H9 (cell line): ENCODE measurements around the gene RAB7B. TPM values are rescaled to one million over a fixed set of nuclear protein-coding genes. Genes with fewer than 3 reads are reported as not detected.

ENCODE experiments used
- DNase-seq: peaks from one replicate; pipeline ENCODE4 v3.0.0-alpha.2; 2017
- H2AFZ ChIP-seq: one replicate; pipeline ENCODE4 v1.6.1; 2013; ENCODE audit warnings: mild to moderate bottlenecking, low read length, control low read depth, moderate library complexity
- H2AK5ac ChIP-seq: 2 replicates; pipeline ENCODE4 v1.6.1; 2013; ENCODE audit warnings: low read length, control low read depth, mixed read lengths; ENCODE audit not compliant: insufficient read length
- H2BK120ac ChIP-seq: one replicate; pipeline ENCODE4 v1.6.1; 2013; ENCODE audit warnings: low read depth, mild to moderate bottlenecking, low read length, control low read depth, inconsistent platforms; ENCODE audit not compliant: poor library complexity, severe bottlenecking
- H2BK12ac ChIP-seq: 2 replicates; pipeline ENCODE4 v1.6.1; 2013; ENCODE audit warnings: low read length, control low read depth, mixed read lengths, low read depth; ENCODE audit not compliant: insufficient read length
- H2BK15ac ChIP-seq: 2 replicates; pipeline ENCODE4 v1.6.1; 2013; ENCODE audit warnings: low read depth, low read length, control low read depth
- H2BK20ac ChIP-seq: one replicate; pipeline ENCODE4 v1.6.1; 2013; ENCODE audit warnings: low read depth, mild to moderate bottlenecking, low read length, control low read depth, inconsistent platforms; ENCODE audit not compliant: poor library complexity, severe bottlenecking
- H2BK5ac ChIP-seq: 2 replicates; pipeline ENCODE4 v1.6.1; 2013; ENCODE audit warnings: low read length, control low read depth, mixed read lengths; ENCODE audit not compliant: insufficient read length
- H3K14ac ChIP-seq: 2 replicates; pipeline ENCODE4 v1.6.1; 2013; ENCODE audit warnings: low read length, control low read depth; ENCODE audit not compliant: insufficient read depth
- H3K18ac ChIP-seq: 2 replicates; pipeline ENCODE4 v1.6.1; 2013; ENCODE audit warnings: low read depth, mild to moderate bottlenecking, mixed read lengths, low read length, control low read depth; ENCODE audit not compliant: insufficient read length
- H3K23ac ChIP-seq: 2 replicates; pipeline ENCODE4 v1.6.1; 2013; ENCODE audit warnings: low read length, control low read depth, mixed read lengths, low read depth; ENCODE audit not compliant: insufficient read length
- H3K23me2 ChIP-seq: 2 replicates; pipeline ENCODE4 v1.6.1; 2013; ENCODE audit warnings: low read depth, mild to moderate bottlenecking, mixed read lengths, low read length, control low read depth; ENCODE audit not compliant: insufficient read length, poor library complexity, severe bottlenecking
- H3K27ac ChIP-seq: 2 replicates; pipeline ENCODE4 v1.5.1; 2013; ENCODE audit warnings: low read length, control low read depth, mixed read lengths, low read depth; ENCODE audit not compliant: insufficient read length
- H3K27me3 ChIP-seq: 2 replicates; pipeline ENCODE4 v1.6.1; 2013; ENCODE audit warnings: low read length, control low read depth, inconsistent platforms; ENCODE audit not compliant: insufficient read depth
- H3K4ac ChIP-seq: 2 replicates; pipeline ENCODE4 v1.6.1; 2013; ENCODE audit warnings: low read depth, mild to moderate bottlenecking, control low read depth, inconsistent platforms, low read length, moderate library complexity
- H3K4me1 ChIP-seq: 2 replicates; pipeline ENCODE4 v1.6.1; 2013; ENCODE audit warnings: low read length, control low read depth, inconsistent platforms; ENCODE audit not compliant: insufficient read depth
- H3K4me2 ChIP-seq: 2 replicates; pipeline ENCODE4 v1.6.1; 2013; ENCODE audit warnings: low read length, control low read depth, mixed read lengths; ENCODE audit not compliant: insufficient read length, insufficient read depth
- H3K56ac ChIP-seq: 2 replicates; pipeline ENCODE4 v1.6.1; 2013; ENCODE audit warnings: low read depth, mild to moderate bottlenecking, mixed read lengths, low read length, control low read depth; ENCODE audit not compliant: insufficient read length
- H3K79me1 ChIP-seq: 2 replicates; pipeline ENCODE4 v1.6.1; 2013; ENCODE audit warnings: low read depth, mild to moderate bottlenecking, moderate library complexity, low read length, control low read depth, inconsistent platforms; ENCODE audit not compliant: insufficient read depth, poor library complexity, severe bottlenecking
- H3K79me2 ChIP-seq: 2 replicates; pipeline ENCODE4 v1.6.1; 2013; ENCODE audit warnings: low read length, control low read depth, inconsistent platforms; ENCODE audit not compliant: insufficient read depth
- H3K9ac ChIP-seq: 2 replicates; pipeline ENCODE4 v1.6.1; 2013; ENCODE audit warnings: low read length, control low read depth, mixed read lengths; ENCODE audit not compliant: insufficient read length; ENCODE audit errors: extremely low read depth
- H3K9me3 ChIP-seq: one replicate; pipeline ENCODE4 v1.6.1; 2013; ENCODE audit warnings: low read depth, low read length, inconsistent platforms; ENCODE audit not compliant: control insufficient read depth
- H3T11ph ChIP-seq: one replicate; pipeline ENCODE4 v1.6.1; 2013; ENCODE audit warnings: mild to moderate bottlenecking, low read length, control low read depth, inconsistent platforms
- H4K20me1 ChIP-seq: one replicate; pipeline ENCODE4 v1.6.1; 2013; ENCODE audit not compliant: control insufficient read depth, insufficient read length, insufficient read depth
- H4K5ac ChIP-seq: 2 replicates; pipeline ENCODE4 v1.6.1; 2013; ENCODE audit warnings: low read depth, mild to moderate bottlenecking, mixed read lengths, low read length, control low read depth; ENCODE audit not compliant: insufficient read length
- H4K8ac ChIP-seq: replicated peaks from 2 replicates; pipeline ENCODE4 v1.6.1; 2013; ENCODE audit warnings: low read length, control low read depth, mixed read lengths, low read depth; ENCODE audit not compliant: insufficient read length
- H4K91ac ChIP-seq: 2 replicates; pipeline ENCODE4 v1.6.1; 2013; ENCODE audit warnings: low read depth, mild to moderate bottlenecking, moderate library complexity, mixed read lengths, low read length, control low read depth; ENCODE audit not compliant: insufficient read length
- H3K27ac Mint-ChIP-seq, 3 experiments: 2 replicates in 2 of 3; 3 replicates in 1 of 3; pipeline ENCODE4 v1.8.0; 2020 to 2021; ENCODE audit warnings: mixed read lengths in 3 of 3, mild to moderate bottlenecking in 1 of 3, moderate library complexity in 1 of 3
- H3K27me3 Mint-ChIP-seq: 2 replicates; pipeline ENCODE4 v1.8.0; 2021; ENCODE audit warnings: low read depth, mild to moderate bottlenecking, moderate library complexity, mixed read lengths
- H3K36me3 Mint-ChIP-seq, 3 experiments: 2 replicates in 2 of 3; 3 replicates in 1 of 3; pipeline ENCODE4 v1.8.0; 2020 to 2021; ENCODE audit warnings: low read depth in 3 of 3, mixed read lengths in 3 of 3; ENCODE audit not compliant: insufficient read depth in 1 of 3
- H3K4me1 Mint-ChIP-seq, 2 experiments: 2 replicates each; pipeline ENCODE4 v1.8.0; 2020; ENCODE audit warnings: mixed read lengths in 2 of 2
- H3K4me3 Mint-ChIP-seq, 2 experiments: 2 replicates in 1 of 2; 3 replicates in 1 of 2; pipeline ENCODE4 v1.8.0; 2020 to 2021; ENCODE audit warnings: mild to moderate bottlenecking in 2 of 2, mixed read lengths in 2 of 2, moderate library complexity in 1 of 2
- H3K9me3 Mint-ChIP-seq, 2 experiments: 2 replicates in 1 of 2; 3 replicates in 1 of 2; pipeline ENCODE4 v1.8.0; 2020; ENCODE audit warnings: mild to moderate bottlenecking in 2 of 2, mixed read lengths in 2 of 2, moderate library complexity in 1 of 2
- WGBS: extraction: QIAGEN DNeasy Blood & Tissue Kit; methylation state at CpG from one replicate; pipeline ENCODE4 v1.1.7; 2013; ENCODE audit warnings: missing lambda C conversion rate, low lambda C conversion rate, mixed read lengths; ENCODE audit not compliant: insufficient read length; ENCODE audit errors: extremely low coverage; 5-methylcytosine and 5-hydroxymethylcytosine counted together
- total RNA-seq: library from RNA; stranded (reverse); gene quantifications from 2 replicates; pipeline ENCODE4 v1.2.1, GENCODE V29; 2021
- TF ChIP-seq, protein P1 (sequence below): fragments of 200-600 bp; sonication (generic); conservative IDR thresholded peaks from 3 replicates; pipeline ENCODE4 v1.8.0; 2021; ENCODE audit warnings: antibody characterized with exemption, mild to moderate bottlenecking

Gene RAB7B
- total RNA-seq, 1 experiment from 2014 or later: 0.68 TPM

DNA sequence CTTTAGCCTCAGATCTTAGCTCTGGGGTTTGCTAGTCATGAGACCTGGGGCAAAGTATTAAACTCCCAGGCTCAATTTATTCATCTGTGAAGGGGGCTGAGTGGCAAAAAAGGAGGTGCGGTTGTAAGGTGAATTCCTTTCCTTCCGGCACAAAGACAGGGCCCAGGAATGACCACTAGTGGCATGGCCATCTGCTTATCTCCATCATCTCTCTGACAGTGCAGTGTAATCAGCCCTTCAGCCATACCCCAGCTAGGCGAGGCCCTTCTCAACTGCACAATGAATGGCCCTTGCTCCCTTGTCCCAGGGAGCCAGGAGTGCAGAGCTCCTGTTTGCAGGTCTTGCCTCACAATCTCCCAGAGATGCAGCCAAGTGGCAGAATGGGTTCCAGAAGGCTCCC lies 54.3 kb downstream of the RAB7B start:
- Histone ChIP-seq H3K23ac (no peak overlapping the region), H3K23me2 (no peaks in the 10 kb centered on the region), H2AFZ (no peak overlapping the region), H3K14ac (no peak overlapping the region), H4K20me1 (no peaks in the 10 kb centered on the region), H3K9me3 (no peaks in the 10 kb centered on the region), H3K27ac (no peak overlapping the region), H3K27me3 (no peaks in the 10 kb centered on the region), H4K5ac (no peak overlapping the region), H3K9ac (no peak overlapping the region), H3K79me2 (no peaks in the 10 kb centered on the region), H2BK12ac (no peak overlapping the region), H3T11ph (no peak overlapping the region), H3K4me1 (0 out of 2 replicates have a peak, but pooled peaks cover 4% of the 10 kb centered on the region), H3K4me2 (no peak overlapping the region), H3K18ac (no peak overlapping the region), H2BK5ac (no peak overlapping the region), H2BK15ac (no peak overlapping the region), H2BK20ac (no peak overlapping the region), H3K79me1 (no peaks in the 10 kb centered on the region), H3K56ac (no peak overlapping the region), H3K4ac (no peak overlapping the region), H2BK120ac (no peak overlapping the region), H2AK5ac (no peak overlapping the region), H4K8ac (no peak overlapping the region), H4K91ac (no peak overlapping the region)
- Mint-ChIP-seq H3K36me3 (no peaks in the 10 kb centered on the region), H3K9me3 (no peaks in the 10 kb centered on the region; a peak in 1 of 5 replicates), H3K4me3 (no peak overlapping the region), H3K27ac (no peak overlapping the region; a peak in 1 of 7 replicates), H3K27me3 (peaks cover 25% of the 10 kb centered on the region), H3K4me1 (peaks cover 13 to 17% of the 10 kb centered on the region in 2 experiments)
- no peak for DNase-seq
- TF ChIP-seq, protein P1, sequence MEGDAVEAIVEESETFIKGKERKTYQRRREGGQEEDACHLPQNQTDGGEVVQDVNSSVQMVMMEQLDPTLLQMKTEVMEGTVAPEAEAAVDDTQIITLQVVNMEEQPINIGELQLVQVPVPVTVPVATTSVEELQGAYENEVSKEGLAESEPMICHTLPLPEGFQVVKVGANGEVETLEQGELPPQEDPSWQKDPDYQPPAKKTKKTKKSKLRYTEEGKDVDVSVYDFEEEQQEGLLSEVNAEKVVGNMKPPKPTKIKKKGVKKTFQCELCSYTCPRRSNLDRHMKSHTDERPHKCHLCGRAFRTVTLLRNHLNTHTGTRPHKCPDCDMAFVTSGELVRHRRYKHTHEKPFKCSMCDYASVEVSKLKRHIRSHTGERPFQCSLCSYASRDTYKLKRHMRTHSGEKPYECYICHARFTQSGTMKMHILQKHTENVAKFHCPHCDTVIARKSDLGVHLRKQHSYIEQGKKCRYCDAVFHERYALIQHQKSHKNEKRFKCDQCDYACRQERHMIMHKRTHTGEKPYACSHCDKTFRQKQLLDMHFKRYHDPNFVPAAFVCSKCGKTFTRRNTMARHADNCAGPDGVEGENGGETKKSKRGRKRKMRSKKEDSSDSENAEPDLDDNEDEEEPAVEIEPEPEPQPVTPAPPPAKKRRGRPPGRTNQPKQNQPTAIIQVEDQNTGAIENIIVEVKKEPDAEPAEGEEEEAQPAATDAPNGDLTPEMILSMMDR: no peak
- whole genome bisulfite sequencing: no CpG with 5 or more reads among the region's 3 CpGs
